ENCODE data around the gene BRD7. TPM values are rescaled to one million over a fixed set of nuclear protein-coding genes. Genes with fewer than 3 reads are reported as not detected.

The BRD7 gene
- polyA plus RNA-seq, 2 of the 4 experiments (the other 2 are of a cell fraction), result 60.4 to 94.5 TPM

DNA sequence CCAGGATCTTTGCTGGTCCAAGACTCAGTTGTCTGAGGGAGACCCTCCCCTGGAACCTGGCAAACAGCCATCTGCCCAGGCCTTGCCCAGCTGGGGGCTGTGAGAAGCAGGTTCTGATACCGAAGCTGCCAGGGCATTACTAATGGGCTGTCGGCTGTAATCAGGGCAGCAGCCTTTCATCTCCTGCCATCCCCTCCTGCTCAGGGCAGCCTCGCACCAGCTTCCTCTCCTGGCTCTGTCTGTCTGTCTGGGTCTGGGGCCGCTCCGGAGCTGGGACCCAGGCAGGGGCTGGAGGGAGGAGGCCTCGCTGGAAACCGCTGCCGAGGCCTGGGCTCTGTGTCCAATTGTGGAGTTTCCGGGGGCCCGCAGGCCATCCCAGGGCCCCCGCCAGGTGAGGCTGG is 21.6 kb upstream of the BRD7 start:
- no peaks in the 10 kb centered on the region for H3K9me3 ChIP-seq
- DNase-seq (ENCODE audit: low read depth in 1 of 2, low spot score in 1 of 2), result no peak
- no peak overlapping the region for H3K4me3 ChIP-seq
- H3K4me1 ChIP-seq, result no peaks in the 10 kb centered on the region
- H3K4me2 ChIP-seq, result no peak overlapping the region
- 77% methylated on average over 8 of the region's 11 CpGs for WGBS (ENCODE audit: missing lambda C conversion rate)
- ATAC-seq, result no peak
- ChIA-PET CTCF (interaction anchor here (1.3 to 1.6 kb wide), 2 partner anchors 15 to 276 kb away, joined by 4 to 5 read pairs; no protein-coding TSS in a partner anchor), POLR2A (no interaction called here)
- no peak for FAIRE-seq
- TF ChIP-seq EP300 (IDR thresholded peaks at IDR 0.05) (no peak), ZC3H11A (IDR thresholded peaks at IDR 0.05) (no peak), HOXA7 (CRISPR knock-in tag; IDR thresholded peaks at IDR 0.05) (no peak), POLR2AphosphoS2 (conservative IDR thresholded peaks at IDR 0.05; ENCODE audit: low read length) (no peak), FOSB (CRISPR knock-in tag; IDR thresholded peaks at IDR 0.05) (no peak), ZNF302 (CRISPR knock-in tag; IDR thresholded peaks at IDR 0.05) (no peak), HOXB5 (CRISPR knock-in tag; IDR thresholded peaks at IDR 0.05) (no peak), MYC (IDR thresholded peaks at IDR 0.05; ENCODE audit: borderline replicate concordance, low read length) (no peak), JUNB (IDR thresholded peaks at IDR 0.05) (no peak)
- TF ChIP-seq, protein P1, sequence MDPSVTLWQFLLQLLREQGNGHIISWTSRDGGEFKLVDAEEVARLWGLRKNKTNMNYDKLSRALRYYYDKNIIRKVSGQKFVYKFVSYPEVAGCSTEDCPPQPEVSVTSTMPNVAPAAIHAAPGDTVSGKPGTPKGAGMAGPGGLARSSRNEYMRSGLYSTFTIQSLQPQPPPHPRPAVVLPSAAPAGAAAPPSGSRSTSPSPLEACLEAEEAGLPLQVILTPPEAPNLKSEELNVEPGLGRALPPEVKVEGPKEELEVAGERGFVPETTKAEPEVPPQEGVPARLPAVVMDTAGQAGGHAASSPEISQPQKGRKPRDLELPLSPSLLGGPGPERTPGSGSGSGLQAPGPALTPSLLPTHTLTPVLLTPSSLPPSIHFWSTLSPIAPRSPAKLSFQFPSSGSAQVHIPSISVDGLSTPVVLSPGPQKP (IDR thresholded peaks at IDR 0.05; ENCODE audit: low read depth, low read length), result no peak
- no peak overlapping the region; a peak in 1 of 6 replicates for H3K27ac ChIP-seq

DNA sequence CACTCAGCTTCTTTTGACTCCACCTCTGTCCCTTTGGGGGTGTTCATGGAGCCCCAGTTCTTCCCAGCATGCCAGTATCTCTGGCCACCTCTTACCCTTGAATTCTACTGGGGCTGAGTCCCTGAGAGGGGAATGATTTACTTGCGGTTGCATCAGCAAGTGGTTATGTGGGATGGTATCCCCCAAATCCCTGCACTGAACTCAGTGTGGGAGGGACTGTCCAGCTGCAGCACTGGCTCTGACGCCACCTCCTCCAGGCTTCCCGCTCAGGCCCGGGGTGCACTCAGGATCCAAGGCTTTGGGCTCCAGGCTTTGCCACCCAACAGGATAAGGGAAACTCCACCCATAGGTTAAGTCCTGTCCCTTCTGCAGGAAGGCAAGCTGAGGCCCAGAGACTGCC is 21.1 kb upstream of the BRD7 start:
- POLR2A ChIA-PET, result no interaction called here
- Histone ChIP-seq H3K4me1 (no peaks in the 10 kb centered on the region), H3K4me2 (no peak overlapping the region), H3K27ac (no peak overlapping the region; a peak in 1 of 6 replicates), H3K4me3 (no peak overlapping the region), H3K9me3 (no peaks in the 10 kb centered on the region)
- 89% methylated on average over 1 of the region's 4 CpGs for WGBS (ENCODE audit: missing lambda C conversion rate)
- ATAC-seq, result no peak
- DNase-seq (ENCODE audit: low read depth in 1 of 2, low spot score in 1 of 2), result no peak
- TF ChIP-seq SMC3 (IDR thresholded peaks at IDR 0.05) (no peak), ZNF302 (CRISPR knock-in tag; IDR thresholded peaks at IDR 0.05) (no peak), KDM1A (IDR thresholded peaks at IDR 0.05; ENCODE audit: low read depth) (no peak), RCOR1 (IDR thresholded peaks at IDR 0.05; ENCODE audit: low read depth, low read length) (no peak), POLR2AphosphoS2 (conservative IDR thresholded peaks at IDR 0.05; ENCODE audit: low read length) (no peak), ZFP36 (IDR thresholded peaks at IDR 0.05; ENCODE audit: borderline replicate concordance, partially characterized antibody) (no peak)
- TF ChIP-seq, protein P1 (IDR thresholded peaks at IDR 0.05; ENCODE audit: low read depth, low read length), result no peak
- FAIRE-seq, result no peak
- CTCF ChIA-PET, result interaction anchor here (1.4 to 1.6 kb wide), 3 partner anchors 12 to 277 kb away, joined by 3 to 7 read pairs (median 4); no protein-coding TSS in a partner anchor

GRCh38 chr16:50388496-50388895 is 19.7 kb upstream of the BRD7 start:
- H3K27ac ChIP-seq, result no peak overlapping the region
- no peak overlapping the region for H3K4me2 ChIP-seq
- H3K4me3 ChIP-seq, result no peak overlapping the region
- no peaks in the 10 kb centered on the region for H3K4me1 ChIP-seq
- ATAC-seq, result no peak
- ChIA-PET CTCF (interaction anchor here (1.2 to 1.6 kb wide), 3 partner anchors 11 to 418 kb away, joined by 3 to 7 read pairs (median 4); no protein-coding TSS in a partner anchor), POLR2A (no interaction called here)
- no peak for DNase-seq (ENCODE audit: low read depth in 1 of 2, low spot score in 1 of 2)
- 0% methylated on average over 1 of the region's 1 CpG for WGBS (ENCODE audit: missing lambda C conversion rate)
- no peak for FAIRE-seq
- H3K9me3 ChIP-seq, result no peaks in the 10 kb centered on the region
- TF ChIP-seq, protein P2, sequence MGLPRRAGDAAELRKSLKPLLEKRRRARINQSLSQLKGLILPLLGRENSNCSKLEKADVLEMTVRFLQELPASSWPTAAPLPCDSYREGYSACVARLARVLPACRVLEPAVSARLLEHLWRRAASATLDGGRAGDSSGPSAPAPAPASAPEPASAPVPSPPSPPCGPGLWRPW (IDR thresholded peaks at IDR 0.05), result no peak
- TF ChIP-seq RFX5 (IDR thresholded peaks at IDR 0.05), result no peak
- no peak for TF ChIP-seq MYC (IDR thresholded peaks at IDR 0.05; ENCODE audit: borderline replicate concordance, low read length)
- TF ChIP-seq NR3C1 (IDR thresholded peaks at IDR 0.05), result no peak
- no peak for TF ChIP-seq GATA3 (IDR thresholded peaks at IDR 0.05; ENCODE audit: borderline replicate concordance)
- no peak for TF ChIP-seq NPAS2 (CRISPR knock-in tag; IDR thresholded peaks at IDR 0.05; ENCODE audit: borderline replicate concordance)
- TF ChIP-seq, protein P3, sequence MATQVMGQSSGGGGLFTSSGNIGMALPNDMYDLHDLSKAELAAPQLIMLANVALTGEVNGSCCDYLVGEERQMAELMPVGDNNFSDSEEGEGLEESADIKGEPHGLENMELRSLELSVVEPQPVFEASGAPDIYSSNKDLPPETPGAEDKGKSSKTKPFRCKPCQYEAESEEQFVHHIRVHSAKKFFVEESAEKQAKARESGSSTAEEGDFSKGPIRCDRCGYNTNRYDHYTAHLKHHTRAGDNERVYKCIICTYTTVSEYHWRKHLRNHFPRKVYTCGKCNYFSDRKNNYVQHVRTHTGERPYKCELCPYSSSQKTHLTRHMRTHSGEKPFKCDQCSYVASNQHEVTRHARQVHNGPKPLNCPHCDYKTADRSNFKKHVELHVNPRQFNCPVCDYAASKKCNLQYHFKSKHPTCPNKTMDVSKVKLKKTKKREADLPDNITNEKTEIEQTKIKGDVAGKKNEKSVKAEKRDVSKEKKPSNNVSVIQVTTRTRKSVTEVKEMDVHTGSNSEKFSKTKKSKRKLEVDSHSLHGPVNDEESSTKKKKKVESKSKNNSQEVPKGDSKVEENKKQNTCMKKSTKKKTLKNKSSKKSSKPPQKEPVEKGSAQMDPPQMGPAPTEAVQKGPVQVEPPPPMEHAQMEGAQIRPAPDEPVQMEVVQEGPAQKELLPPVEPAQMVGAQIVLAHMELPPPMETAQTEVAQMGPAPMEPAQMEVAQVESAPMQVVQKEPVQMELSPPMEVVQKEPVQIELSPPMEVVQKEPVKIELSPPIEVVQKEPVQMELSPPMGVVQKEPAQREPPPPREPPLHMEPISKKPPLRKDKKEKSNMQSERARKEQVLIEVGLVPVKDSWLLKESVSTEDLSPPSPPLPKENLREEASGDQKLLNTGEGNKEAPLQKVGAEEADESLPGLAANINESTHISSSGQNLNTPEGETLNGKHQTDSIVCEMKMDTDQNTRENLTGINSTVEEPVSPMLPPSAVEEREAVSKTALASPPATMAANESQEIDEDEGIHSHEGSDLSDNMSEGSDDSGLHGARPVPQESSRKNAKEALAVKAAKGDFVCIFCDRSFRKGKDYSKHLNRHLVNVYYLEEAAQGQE (IDR thresholded peaks at IDR 0.05), result no peak
- TF ChIP-seq NFE2L2 (conservative IDR thresholded peaks at IDR 0.05; ENCODE audit: low read length), result no peak
- no peak for TF ChIP-seq CBX8 (IDR thresholded peaks at IDR 0.05)
- TF ChIP-seq KDM5A (IDR thresholded peaks at IDR 0.05), result no peak
- TF ChIP-seq ZNF302 (CRISPR knock-in tag; IDR thresholded peaks at IDR 0.05), result no peak
- no peak for TF ChIP-seq ZSCAN20 (CRISPR knock-in tag; IDR thresholded peaks at IDR 0.05)
- no peak for TF ChIP-seq TP53 (CRISPR knock-in tag; IDR thresholded peaks at IDR 0.05)
- TF ChIP-seq ESRRA (IDR thresholded peaks at IDR 0.05; ENCODE audit: borderline replicate concordance, low read length), result no peak
- TF ChIP-seq, protein P4, sequence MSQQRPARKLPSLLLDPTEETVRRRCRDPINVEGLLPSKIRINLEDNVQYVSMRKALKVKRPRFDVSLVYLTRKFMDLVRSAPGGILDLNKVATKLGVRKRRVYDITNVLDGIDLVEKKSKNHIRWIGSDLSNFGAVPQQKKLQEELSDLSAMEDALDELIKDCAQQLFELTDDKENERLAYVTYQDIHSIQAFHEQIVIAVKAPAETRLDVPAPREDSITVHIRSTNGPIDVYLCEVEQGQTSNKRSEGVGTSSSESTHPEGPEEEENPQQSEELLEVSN (IDR thresholded peaks at IDR 0.05; ENCODE audit: borderline replicate concordance, low read depth), result no peak
- no peak for TF ChIP-seq CHD2 (IDR thresholded peaks at IDR 0.05; ENCODE audit: low read length, partially characterized antibody)
- TF ChIP-seq FOSL2 (IDR thresholded peaks at IDR 0.05), result no peak
- no peak for TF ChIP-seq FOSL2 (CRISPR knock-in tag; IDR thresholded peaks at IDR 0.05)

Data from A549 (cell line).